ENCODE data around the gene POC5. TPM values are rescaled to one million over a fixed set of nuclear protein-coding genes. Genes with fewer than 3 reads are reported as not detected.

Gene POC5
- total RNA-seq, 1 donor from 2014 or later: 11.8 TPM

GRCh38 chr5:75640826-75641225, 76.4 kb downstream of the POC5 start:
- Mint-ChIP-seq H3K4me3 (ENCODE audit: unreplicated experiment) (no peak overlapping the region), H3K36me3 (ENCODE audit: unreplicated experiment) (no peaks in the 10 kb centered on the region), H3K27me3 (ENCODE audit: unreplicated experiment) (no peaks in the 10 kb centered on the region), H3K9me3 (ENCODE audit: unreplicated experiment) (no peaks in the 10 kb centered on the region), H3K27ac (ENCODE audit: unreplicated experiment) (no peak overlapping the region), H3K4me1 (ENCODE audit: unreplicated experiment) (no peaks in the 10 kb centered on the region)
- no peak for TF ChIP-seq CTCF (IDR thresholded peaks at IDR 0.05)
- DNase-seq (ENCODE audit: extremely low spot score, unreplicated experiment): no peak

- H3K27me3 Mint-ChIP-seq (ENCODE audit: unreplicated experiment): no peaks in the 10 kb centered on the region
- no peaks in the 10 kb centered on the region for H3K4me1 Mint-ChIP-seq (ENCODE audit: unreplicated experiment)
- H3K27ac Mint-ChIP-seq (ENCODE audit: unreplicated experiment): peak overlapping the region; percentile 31
- DNase-seq (ENCODE audit: extremely low spot score, unreplicated experiment): no peak
- no peak overlapping the region for H3K4me3 Mint-ChIP-seq (ENCODE audit: unreplicated experiment)
- no peaks in the 10 kb centered on the region for H3K36me3 Mint-ChIP-seq (ENCODE audit: unreplicated experiment)
- no peaks in the 10 kb centered on the region for H3K9me3 Mint-ChIP-seq (ENCODE audit: unreplicated experiment)
- no peak for TF ChIP-seq CTCF (IDR thresholded peaks at IDR 0.05)
These were observed 76.8 kb downstream of the POC5 start for GRCh38 chr5:75640395-75640794.

GRCh38 chr5:75639535-75640311, 77.5 kb downstream of the POC5 start:
- TF ChIP-seq CTCF (IDR thresholded peaks at IDR 0.05): no peak
- Mint-ChIP-seq H3K4me1 (ENCODE audit: unreplicated experiment) (no peaks in the 10 kb centered on the region), H3K36me3 (ENCODE audit: unreplicated experiment) (no peaks in the 10 kb centered on the region), H3K4me3 (ENCODE audit: unreplicated experiment) (no peak overlapping the region), H3K27me3 (ENCODE audit: unreplicated experiment) (no peaks in the 10 kb centered on the region), H3K27ac (ENCODE audit: unreplicated experiment) (no peak overlapping the region), H3K9me3 (ENCODE audit: unreplicated experiment) (no peaks in the 10 kb centered on the region)
- no peak for DNase-seq (ENCODE audit: extremely low spot score, unreplicated experiment)

GRCh38 chr5:75637949-75638348, 79.3 kb downstream of the POC5 start:
- Mint-ChIP-seq H3K4me3 (ENCODE audit: unreplicated experiment) (no peak overlapping the region), H3K27ac (ENCODE audit: unreplicated experiment) (no peak overlapping the region), H3K36me3 (ENCODE audit: unreplicated experiment) (no peaks in the 10 kb centered on the region), H3K4me1 (ENCODE audit: unreplicated experiment) (no peaks in the 10 kb centered on the region), H3K9me3 (ENCODE audit: unreplicated experiment) (peaks cover 11% of the 10 kb centered on the region), H3K27me3 (ENCODE audit: unreplicated experiment) (no peaks in the 10 kb centered on the region)
- TF ChIP-seq CTCF (IDR thresholded peaks at IDR 0.05): no peak
- DNase-seq (ENCODE audit: extremely low spot score, unreplicated experiment): no peak

GRCh38 chr5:75632321-75632720, 84.9 kb downstream of the POC5 start:
- H3K27me3 Mint-ChIP-seq (ENCODE audit: unreplicated experiment): no peaks in the 10 kb centered on the region
- no peak overlapping the region for H3K27ac Mint-ChIP-seq (ENCODE audit: unreplicated experiment)
- peaks cover 11% of the 10 kb centered on the region for H3K9me3 Mint-ChIP-seq (ENCODE audit: unreplicated experiment)
- no peak for DNase-seq (ENCODE audit: extremely low spot score, unreplicated experiment)
- H3K4me3 Mint-ChIP-seq (ENCODE audit: unreplicated experiment): no peak overlapping the region
- no peaks in the 10 kb centered on the region for H3K36me3 Mint-ChIP-seq (ENCODE audit: unreplicated experiment)
- H3K4me1 Mint-ChIP-seq (ENCODE audit: unreplicated experiment): no peaks in the 10 kb centered on the region
- TF ChIP-seq CTCF (IDR thresholded peaks at IDR 0.05): no peak
